NCI-H748 (cell line): ENCODE measurements around the gene EHD1.

Experiments
- DNase-seq: peaks from one replicate; lab custom pipeline; 2025; ENCODE audit not compliant: unreplicated experiment; lab: John Stamatoyannopoulos, UW

The EHD1 gene

DNA sequence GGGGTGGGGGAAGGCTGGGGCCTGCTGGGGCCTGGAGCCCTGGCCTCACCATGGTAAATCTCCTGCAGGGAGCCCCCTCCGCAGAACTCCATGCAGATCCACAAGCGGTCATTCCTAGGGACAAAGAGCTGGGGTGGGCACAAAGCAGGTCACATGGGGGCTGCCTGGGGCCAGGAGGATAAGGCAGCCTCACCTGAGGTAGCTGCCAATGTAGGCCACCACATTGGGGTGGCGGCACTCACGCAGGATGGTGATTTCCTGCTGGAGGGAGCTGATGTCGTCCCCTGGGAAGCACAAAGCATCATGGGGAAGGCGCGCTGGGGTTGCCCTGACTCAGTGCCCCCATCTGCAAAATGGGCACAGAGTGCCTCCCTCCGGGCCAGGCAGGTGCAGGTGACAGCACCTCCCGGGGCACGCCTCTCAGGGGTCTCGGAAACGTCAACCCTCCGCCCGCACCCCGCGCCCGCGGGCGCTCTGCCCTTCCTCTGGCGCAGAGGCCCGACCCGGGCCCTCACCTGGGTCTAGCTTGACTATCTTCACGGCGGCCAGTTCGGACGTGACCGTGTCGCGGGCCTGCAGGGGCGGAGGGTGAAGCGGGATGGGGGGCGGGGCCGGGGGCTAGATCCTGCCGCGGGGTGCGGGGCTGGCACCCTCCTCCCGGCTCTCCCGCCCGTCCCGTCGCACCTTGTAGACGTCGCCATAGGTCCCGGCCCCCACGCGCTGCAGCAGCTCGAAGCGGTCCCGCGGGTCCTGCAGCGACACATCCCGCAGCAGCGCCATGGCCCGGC lies 75.9 kb downstream of the EHD1 start:
- peak; percentile 40 for DNase-seq
